ENCODE measurements around the gene KCND3. TPM values are rescaled to one million over a fixed set of nuclear protein-coding genes. Genes with fewer than 3 reads are reported as not detected.

KCND3 gene
- total RNA-seq, 1 donor from 2014 or later = 8.1 TPM

DNA sequence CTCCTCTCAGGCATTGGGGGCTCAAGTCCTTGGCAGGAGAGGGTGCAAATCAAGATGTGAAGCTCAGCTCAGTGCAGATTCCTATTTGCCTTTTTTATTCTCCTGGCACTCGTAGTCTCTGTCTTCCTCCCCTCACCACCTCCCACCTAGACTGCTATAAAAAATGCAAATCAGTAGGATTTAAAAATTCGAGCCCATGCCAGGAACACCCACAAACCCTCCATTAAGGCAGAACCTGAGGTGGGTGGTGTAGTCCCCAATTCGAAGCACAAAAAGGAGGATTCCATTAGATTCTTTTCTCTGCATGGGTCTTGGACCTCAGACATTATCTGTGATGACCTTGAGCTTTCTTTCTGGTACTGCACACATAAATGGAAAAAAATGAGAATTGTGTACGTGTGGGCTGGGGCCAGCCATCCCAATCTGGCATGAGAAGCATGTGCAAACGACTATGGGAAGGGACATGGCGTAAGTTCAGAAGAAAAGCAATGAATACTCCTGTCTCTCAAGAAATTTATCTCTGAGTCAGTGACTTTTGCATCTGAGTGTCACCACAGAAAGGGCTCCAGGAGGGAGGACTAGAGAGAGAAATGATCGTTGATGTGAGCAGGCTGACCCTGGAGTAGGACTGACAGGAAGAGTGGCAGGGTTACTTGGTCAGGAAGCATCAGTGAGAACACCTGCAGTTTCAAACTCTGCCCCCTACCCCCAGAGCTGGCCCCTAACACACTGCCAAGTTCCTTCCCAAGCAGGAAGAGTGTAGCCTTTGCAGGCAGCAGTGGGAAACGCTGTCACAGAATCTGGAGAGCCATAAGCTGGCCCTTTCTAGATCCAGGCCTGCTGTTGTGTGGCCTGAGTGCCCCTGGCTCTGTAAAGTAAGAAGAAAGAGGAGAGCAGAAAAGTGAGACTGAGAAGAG lies 252.0 kb downstream of the KCND3 start:
- Histone ChIP-seq H3K9me3 (no peaks in the 10 kb centered on the region), H3K4me3 (peak overlapping the region; percentile 60 to 61), H3K27me3 (no peaks in the 10 kb centered on the region), H3K27ac (peak overlapping the region; percentile 90), H3K4me1 (peaks cover 57% of the 10 kb centered on the region), H3K36me3 (no peaks in the 10 kb centered on the region)
- TF ChIP-seq POLR2A (IDR thresholded peaks at IDR 0.05) (no peak), POLR2AphosphoS5 (IDR thresholded peaks at IDR 0.05; ENCODE audit: insufficient read depth in 1 of 2, low read depth in 1 of 2) (no peak)
- TF ChIP-seq, protein P1, sequence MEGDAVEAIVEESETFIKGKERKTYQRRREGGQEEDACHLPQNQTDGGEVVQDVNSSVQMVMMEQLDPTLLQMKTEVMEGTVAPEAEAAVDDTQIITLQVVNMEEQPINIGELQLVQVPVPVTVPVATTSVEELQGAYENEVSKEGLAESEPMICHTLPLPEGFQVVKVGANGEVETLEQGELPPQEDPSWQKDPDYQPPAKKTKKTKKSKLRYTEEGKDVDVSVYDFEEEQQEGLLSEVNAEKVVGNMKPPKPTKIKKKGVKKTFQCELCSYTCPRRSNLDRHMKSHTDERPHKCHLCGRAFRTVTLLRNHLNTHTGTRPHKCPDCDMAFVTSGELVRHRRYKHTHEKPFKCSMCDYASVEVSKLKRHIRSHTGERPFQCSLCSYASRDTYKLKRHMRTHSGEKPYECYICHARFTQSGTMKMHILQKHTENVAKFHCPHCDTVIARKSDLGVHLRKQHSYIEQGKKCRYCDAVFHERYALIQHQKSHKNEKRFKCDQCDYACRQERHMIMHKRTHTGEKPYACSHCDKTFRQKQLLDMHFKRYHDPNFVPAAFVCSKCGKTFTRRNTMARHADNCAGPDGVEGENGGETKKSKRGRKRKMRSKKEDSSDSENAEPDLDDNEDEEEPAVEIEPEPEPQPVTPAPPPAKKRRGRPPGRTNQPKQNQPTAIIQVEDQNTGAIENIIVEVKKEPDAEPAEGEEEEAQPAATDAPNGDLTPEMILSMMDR (IDR thresholded peaks at IDR 0.05) = no peak
- DNase-seq (ENCODE audit: extremely low spot score in 2 of 2) = peak in 1 of 2 donors; percentile 86
- intact Hi-C loops (cut with DNase I) = no loop called here

DNA sequence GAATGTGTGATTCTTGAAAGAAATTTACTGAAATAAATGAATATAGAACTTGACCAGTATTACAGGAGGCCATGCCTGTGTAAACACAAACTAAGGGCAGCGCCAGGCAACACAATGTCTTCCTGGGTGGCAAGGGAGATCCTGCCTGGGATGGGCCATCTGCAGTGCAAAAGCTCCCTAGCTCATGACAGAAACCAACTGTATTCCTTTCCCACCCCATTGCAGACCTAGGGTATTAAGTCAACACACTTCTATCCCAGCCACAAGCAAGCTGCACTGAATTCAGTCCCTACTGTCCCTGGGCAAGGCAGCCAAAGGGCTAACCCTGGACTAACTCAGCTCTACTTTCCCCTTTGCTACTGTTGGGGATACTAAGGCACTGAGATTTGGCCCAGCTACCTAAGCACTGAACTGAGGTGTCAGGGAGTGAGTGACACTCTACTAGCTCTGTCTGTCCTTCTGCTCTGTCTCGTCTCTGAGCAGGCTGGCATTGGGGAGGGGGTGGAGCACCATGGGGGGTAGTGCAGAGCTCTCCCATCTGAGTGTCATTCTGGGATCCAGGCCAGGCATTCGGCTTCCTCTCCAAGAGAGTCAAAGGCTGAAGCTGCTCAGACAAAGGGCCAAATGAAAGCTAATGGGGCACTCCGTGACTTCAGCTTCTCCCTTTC lies 252.8 kb downstream of the KCND3 start:
- Histone ChIP-seq H3K9me3 (no peaks in the 10 kb centered on the region), H3K36me3 (no peaks in the 10 kb centered on the region), H3K27me3 (no peaks in the 10 kb centered on the region), H3K27ac (peak overlapping the region; percentile 45), H3K4me1 (peaks cover 57% of the 10 kb centered on the region), H3K4me3 (no peak overlapping the region)
- TF ChIP-seq POLR2AphosphoS5 (IDR thresholded peaks at IDR 0.05; ENCODE audit: insufficient read depth in 1 of 2, low read depth in 1 of 2) = no peak
- TF ChIP-seq, protein P1 (IDR thresholded peaks at IDR 0.05) = no peak
- TF ChIP-seq POLR2A (IDR thresholded peaks at IDR 0.05) = no peak
- intact Hi-C loops (cut with DNase I) = no loop called here
- peak in 1 of 2 donors; percentile 83 for DNase-seq (ENCODE audit: extremely low spot score in 2 of 2)

DNA sequence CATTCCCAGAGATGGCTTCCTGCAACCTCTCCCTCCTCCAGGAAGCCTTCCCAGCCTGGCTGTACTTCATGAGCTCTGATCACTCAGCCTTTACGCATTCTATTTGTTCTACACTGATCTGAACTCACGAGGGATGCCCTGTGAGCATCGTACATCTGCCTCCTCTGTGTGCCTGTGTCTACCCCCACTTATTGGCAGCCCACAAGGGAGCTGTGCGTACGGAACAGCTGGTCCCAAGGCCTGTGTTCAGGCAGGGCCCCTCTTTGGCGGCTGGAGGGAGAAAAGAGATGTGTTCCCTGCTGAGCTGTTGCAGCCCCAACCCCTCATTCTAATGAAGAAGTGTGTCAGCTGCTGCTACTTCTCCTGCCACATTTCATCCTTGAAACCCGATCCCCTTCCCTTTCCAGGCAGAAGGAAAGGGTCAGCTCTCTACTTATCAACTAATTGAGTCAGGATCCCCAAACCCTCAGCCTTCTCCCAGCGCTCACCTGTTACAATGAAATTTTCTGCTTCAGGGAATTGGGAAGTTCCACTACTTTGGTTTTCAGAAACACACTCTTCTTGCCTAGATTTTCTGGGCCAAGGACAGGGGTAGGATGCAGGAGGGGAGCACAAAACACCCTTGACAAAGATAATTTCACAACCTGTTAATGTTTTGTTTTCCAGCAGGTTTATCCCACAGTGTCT lies 253.5 kb downstream of the KCND3 start:
- intact Hi-C loops (cut with DNase I) = no loop called here
- TF ChIP-seq, protein P1 (IDR thresholded peaks at IDR 0.05) = no peak
- TF ChIP-seq POLR2AphosphoS5 (IDR thresholded peaks at IDR 0.05; ENCODE audit: insufficient read depth in 1 of 2, low read depth in 1 of 2) (no peak), POLR2A (IDR thresholded peaks at IDR 0.05) (no peak)
- H3K4me1 ChIP-seq = peaks cover 60% of the 10 kb centered on the region
- H3K27me3 ChIP-seq = no peaks in the 10 kb centered on the region
- DNase-seq (ENCODE audit: extremely low spot score in 2 of 2) = peak in 1 of 2 donors; percentile 79
- H3K27ac ChIP-seq = no peak overlapping the region
- no peak overlapping the region for H3K4me3 ChIP-seq
- H3K36me3 ChIP-seq = no peaks in the 10 kb centered on the region
- no peaks in the 10 kb centered on the region for H3K9me3 ChIP-seq

DNA sequence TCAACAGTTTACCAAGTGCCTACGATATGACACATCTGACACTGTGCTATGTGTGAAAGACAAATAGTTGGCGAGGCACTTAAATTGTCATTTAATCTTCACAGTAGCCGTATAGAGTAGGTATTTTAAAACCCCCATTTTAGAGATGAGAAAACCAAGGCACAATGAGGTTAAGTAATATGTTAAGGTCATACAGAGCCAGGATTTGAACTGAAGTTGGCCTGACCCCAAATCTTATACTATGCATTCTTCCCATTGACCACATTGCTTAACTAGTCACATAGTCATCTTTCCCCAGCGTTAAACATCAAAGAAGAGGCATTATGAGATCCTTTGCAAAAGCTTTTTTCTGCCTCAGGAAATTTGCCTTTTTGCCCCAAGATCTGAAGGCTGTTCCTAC lies 254.1 kb downstream of the KCND3 start:
- Histone ChIP-seq H3K27ac (no peak overlapping the region), H3K4me3 (no peak overlapping the region), H3K9me3 (no peaks in the 10 kb centered on the region), H3K36me3 (no peaks in the 10 kb centered on the region), H3K27me3 (no peaks in the 10 kb centered on the region), H3K4me1 (peaks cover 66% of the 10 kb centered on the region)
- no peak for DNase-seq (ENCODE audit: extremely low spot score in 2 of 2)
- intact Hi-C loops (cut with DNase I) = no loop called here
- no peak for TF ChIP-seq POLR2A (IDR thresholded peaks at IDR 0.05)
- TF ChIP-seq, protein P1 (IDR thresholded peaks at IDR 0.05) = no peak
- no peak for TF ChIP-seq POLR2AphosphoS5 (IDR thresholded peaks at IDR 0.05; ENCODE audit: insufficient read depth in 1 of 2, low read depth in 1 of 2)
